Stimulated activated naive B cell treated with anti-CD40 and anti-IgM and Interleukin-4, amounts not matched to agents 10 μg/mL and 1 μg/mL and 100 μg/mL, for 72 hours (primary cell): Measurements from ENCODE around the gene ADGRF3.
"Not testable (repeated sequence)": the region's sequence is repeated elsewhere in the genome, so short reads cannot be mapped to it uniquely, and the experiment has no call there.

Source experiments
- ATAC-seq, 2 donors: fragments of 150-1000 bp; cut with Tn5 transposase; replicated peaks; 2 replicates each; pipeline ENCODE4 v1.10.0; 2021; ENCODE audit warnings: moderate library complexity in 1 of 2
- DNase-seq: peaks from one replicate; pipeline ENCODE4 v3.0.0; 2021
- H3K27ac Mint-ChIP-seq: one replicate; pipeline ENCODE4 v1.8.0; 2022; ENCODE audit warnings: mild to moderate bottlenecking, mixed read lengths
- H3K27me3 Mint-ChIP-seq, 2 donors: one replicate each; pipeline ENCODE4 v1.8.0; 2022; ENCODE audit warnings: mixed read lengths in 2 of 2
- H3K36me3 Mint-ChIP-seq, 2 donors: one replicate each; pipeline ENCODE4 v1.8.0; 2022; ENCODE audit warnings: mixed read lengths in 2 of 2, mild to moderate bottlenecking in 1 of 2
- H3K4me1 Mint-ChIP-seq, 2 donors: one replicate each; pipeline ENCODE4 v1.8.0; 2022; ENCODE audit warnings: mixed read lengths in 2 of 2, mild to moderate bottlenecking in 1 of 2
- H3K4me3 Mint-ChIP-seq, 2 donors: one replicate each; pipeline ENCODE4 v1.8.0; 2022; ENCODE audit warnings: mild to moderate bottlenecking in 2 of 2, mixed read lengths in 2 of 2, moderate library complexity in 1 of 2
- H3K9me3 Mint-ChIP-seq, 2 donors: one replicate each; pipeline ENCODE4 v1.8.0; 2022; ENCODE audit warnings: mixed read lengths in 2 of 2, mild to moderate bottlenecking in 1 of 2

Gene ADGRF3

DNA sequence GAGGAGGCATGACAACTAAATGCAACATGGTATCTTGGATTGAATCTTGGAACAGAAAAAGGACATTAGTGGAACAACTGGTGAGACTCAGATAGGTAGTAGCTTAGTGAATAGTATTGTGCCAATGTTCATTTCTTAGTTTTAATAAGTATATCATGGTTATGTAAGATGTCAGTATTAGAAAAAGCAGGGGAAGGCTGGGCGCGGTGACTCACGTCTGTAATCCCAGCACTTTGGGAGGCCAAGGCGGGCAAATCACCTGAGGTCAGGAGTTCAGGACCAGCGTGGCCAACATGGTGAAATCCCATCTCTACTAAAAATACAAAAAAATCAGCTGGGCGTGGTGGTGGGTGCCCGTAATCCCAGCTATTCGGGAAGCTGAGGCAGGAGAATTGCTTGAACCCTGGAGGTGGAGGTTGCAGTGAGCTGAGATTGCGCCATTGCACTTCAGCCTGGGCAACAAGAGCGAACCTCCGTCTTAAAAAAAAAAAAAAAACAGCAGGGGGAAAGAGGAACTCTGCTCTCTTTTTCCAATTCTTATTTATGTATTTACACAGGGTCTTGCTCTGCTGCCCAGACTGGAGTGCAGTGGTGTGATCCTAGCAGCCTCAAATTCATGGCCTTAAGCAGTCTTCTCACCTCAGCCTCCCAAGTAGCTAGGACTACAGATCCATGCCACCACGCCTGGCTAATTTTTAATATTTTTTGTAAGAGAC is 77.8 kb downstream of the ADGRF3 start:
- not testable (repeated sequence) for H3K4me1 Mint-ChIP-seq, ATAC-seq, H3K9me3 Mint-ChIP-seq, H3K27ac Mint-ChIP-seq, H3K4me3 Mint-ChIP-seq, H3K27me3 Mint-ChIP-seq, DNase-seq
- peaks cover 24 to 28% of the 10 kb centered on the region in 2 donors for H3K36me3 Mint-ChIP-seq

DNA sequence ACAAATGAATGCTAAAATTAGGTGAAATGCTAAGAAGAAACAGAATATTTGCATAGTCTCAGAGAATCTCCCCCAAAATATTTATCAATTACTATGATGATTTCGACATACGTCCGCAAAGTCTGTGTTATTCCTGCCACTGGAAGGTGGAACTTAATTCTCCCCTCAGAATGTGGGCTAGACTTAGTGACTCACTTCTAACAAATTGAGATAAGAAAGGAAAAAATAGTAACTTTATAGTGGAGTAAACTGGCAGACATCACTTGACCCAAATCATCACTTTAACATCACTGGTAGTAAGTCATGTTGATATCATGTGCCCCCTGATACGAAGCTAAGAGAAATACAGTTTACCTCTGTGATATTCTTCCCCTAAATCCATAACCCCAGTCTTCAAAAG is 78.4 kb downstream of the ADGRF3 start:
- Mint-ChIP-seq H3K27ac (peak overlapping the region; percentile 14), H3K9me3 (no peaks in the 10 kb centered on the region)
- ATAC-seq: no peak

DNA sequence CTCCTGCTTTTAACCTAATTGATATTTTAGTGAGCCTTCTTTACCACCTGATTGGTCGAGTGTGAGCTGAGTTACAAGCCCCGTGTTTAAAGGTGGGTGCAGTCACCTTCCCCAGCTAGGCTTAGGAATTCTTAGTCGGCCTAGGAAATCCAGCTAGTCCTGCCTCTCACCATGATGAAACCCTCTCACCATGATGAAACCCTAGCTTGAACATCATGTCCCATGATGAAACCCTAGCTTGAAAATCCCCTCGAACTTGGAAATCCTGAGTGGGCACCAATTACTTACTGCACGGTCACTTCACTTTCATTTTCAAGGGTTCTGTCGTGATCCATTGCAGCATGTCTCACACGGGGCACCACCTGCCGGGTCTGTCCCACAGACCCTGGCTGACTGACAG is 87.8 kb downstream of the ADGRF3 start:
- H3K4me3 Mint-ChIP-seq, DNase-seq, H3K27ac Mint-ChIP-seq, H3K27me3 Mint-ChIP-seq, H3K9me3 Mint-ChIP-seq, ATAC-seq: not testable (repeated sequence)
- peaks cover 6 to 11% of the 10 kb centered on the region in 2 donors for H3K4me1 Mint-ChIP-seq
- peaks cover 28 to 36% of the 10 kb centered on the region in 2 donors for H3K36me3 Mint-ChIP-seq

More for the DNA sequence above, 78.4 kb downstream of the ADGRF3 start:
- H3K36me3 Mint-ChIP-seq: peaks cover 21 to 28% of the 10 kb centered on the region in 2 donors
- DNase-seq: no peak
- H3K4me1 Mint-ChIP-seq: peaks cover 3 to 8% of the 10 kb centered on the region in 2 donors
- H3K27me3 Mint-ChIP-seq: no peaks in the 10 kb centered on the region
- no peak overlapping the region for H3K4me3 Mint-ChIP-seq
